Measurements from ENCODE around the gene NLRP6. TPM values are rescaled to one million over a fixed set of nuclear protein-coding genes. Genes with fewer than 3 reads are reported as not detected.

Gene NLRP6
- total RNA-seq, 1 experiment from 2014 or later, result not detected

DNA sequence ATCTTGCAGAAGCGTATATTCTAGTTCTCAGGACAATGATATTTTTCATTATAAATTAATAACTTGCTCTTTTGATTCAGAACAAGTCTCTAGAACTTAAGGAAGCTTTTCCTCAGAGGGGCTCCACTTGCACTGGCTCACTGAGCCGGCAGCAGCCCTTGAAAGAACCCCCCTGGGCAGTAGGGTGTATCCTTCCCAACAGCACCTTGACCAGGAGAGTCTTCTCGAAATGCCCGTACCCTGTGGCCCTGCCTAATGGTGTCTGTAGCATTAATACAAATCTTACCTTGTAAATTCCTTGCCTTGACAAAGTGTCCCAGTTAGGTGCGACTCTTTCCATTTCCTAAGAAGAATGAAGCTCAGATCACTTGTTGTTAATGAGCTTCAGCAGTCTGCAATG, 27.9 kb upstream of the NLRP6 start:
- Histone ChIP-seq H3K9me2 (ENCODE audit: insufficient read depth) (no peaks in the 10 kb centered on the region), H3K4me2 (no peak overlapping the region), H3K27ac (no peak overlapping the region), H3K4me1 (replicated peaks; ENCODE audit: insufficient read depth) (no peaks in the 10 kb centered on the region), H3F3A (ENCODE audit: insufficient read depth, low read depth) (0 out of 2 replicates have a peak, but pooled peaks cover 11% of the 10 kb centered on the region), H3K9me3 (ENCODE audit: insufficient read depth, low read depth) (no peaks in the 10 kb centered on the region), H2AFZ (no peak overlapping the region), H3K79me2 (ENCODE audit: low read depth) (no peaks in the 10 kb centered on the region), H3K36me3 (ENCODE audit: low read depth) (no peaks in the 10 kb centered on the region), H3K4me3 (no peak overlapping the region), H3K27me3 (ENCODE audit: insufficient read depth, low read depth) (no peaks in the 10 kb centered on the region), H4K20me1 (ENCODE audit: insufficient read depth) (no peaks in the 10 kb centered on the region)
- no peak for DNase-seq
- TF ChIP-seq, protein P1, sequence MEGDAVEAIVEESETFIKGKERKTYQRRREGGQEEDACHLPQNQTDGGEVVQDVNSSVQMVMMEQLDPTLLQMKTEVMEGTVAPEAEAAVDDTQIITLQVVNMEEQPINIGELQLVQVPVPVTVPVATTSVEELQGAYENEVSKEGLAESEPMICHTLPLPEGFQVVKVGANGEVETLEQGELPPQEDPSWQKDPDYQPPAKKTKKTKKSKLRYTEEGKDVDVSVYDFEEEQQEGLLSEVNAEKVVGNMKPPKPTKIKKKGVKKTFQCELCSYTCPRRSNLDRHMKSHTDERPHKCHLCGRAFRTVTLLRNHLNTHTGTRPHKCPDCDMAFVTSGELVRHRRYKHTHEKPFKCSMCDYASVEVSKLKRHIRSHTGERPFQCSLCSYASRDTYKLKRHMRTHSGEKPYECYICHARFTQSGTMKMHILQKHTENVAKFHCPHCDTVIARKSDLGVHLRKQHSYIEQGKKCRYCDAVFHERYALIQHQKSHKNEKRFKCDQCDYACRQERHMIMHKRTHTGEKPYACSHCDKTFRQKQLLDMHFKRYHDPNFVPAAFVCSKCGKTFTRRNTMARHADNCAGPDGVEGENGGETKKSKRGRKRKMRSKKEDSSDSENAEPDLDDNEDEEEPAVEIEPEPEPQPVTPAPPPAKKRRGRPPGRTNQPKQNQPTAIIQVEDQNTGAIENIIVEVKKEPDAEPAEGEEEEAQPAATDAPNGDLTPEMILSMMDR (conservative IDR thresholded peaks at IDR 0.05), result no peak
- TF ChIP-seq EZH2 (IDR thresholded peaks at IDR 0.05; ENCODE audit: low read depth), result no peak
- intact Hi-C loops (cut with micrococcal nuclease; ENCODE audit: unreplicated experiment), result no loop called here
- ChIA-PET CTCF (interaction anchor here (1.0 kb wide), 1 partner anchor 114 kb away, joined by 4 read pairs; no protein-coding TSS in a partner anchor), POLR2A (ENCODE audit: unreplicated experiment) (interaction anchor here (0.5 to 0.6 kb wide), 3 partner anchors 13 to 110 kb away, joined by 10 to 15 read pairs (median 11); no protein-coding TSS in a partner anchor)
- BruUV-seq (replicated peaks), result no TSS peak

GRCh38 chr11:250740-251299, 27.4 kb upstream of the NLRP6 start:
- no TSS peak for BruUV-seq (replicated peaks)
- Histone ChIP-seq H3K4me2 (no peak overlapping the region), H3K9me3 (ENCODE audit: insufficient read depth, low read depth) (no peaks in the 10 kb centered on the region), H3F3A (ENCODE audit: insufficient read depth, low read depth) (0 out of 2 replicates have a peak, but pooled peaks cover 11% of the 10 kb centered on the region), H4K20me1 (ENCODE audit: insufficient read depth) (no peaks in the 10 kb centered on the region), H3K27me3 (ENCODE audit: insufficient read depth, low read depth) (no peaks in the 10 kb centered on the region), H3K27ac (no peak overlapping the region), H2AFZ (no peak overlapping the region), H3K4me1 (replicated peaks; ENCODE audit: insufficient read depth) (no peaks in the 10 kb centered on the region), H3K79me2 (ENCODE audit: low read depth) (no peaks in the 10 kb centered on the region), H3K4me3 (no peak overlapping the region), H3K36me3 (ENCODE audit: low read depth) (no peaks in the 10 kb centered on the region), H3K9me2 (ENCODE audit: insufficient read depth) (no peaks in the 10 kb centered on the region)
- CTCF ChIA-PET, result interaction anchor here (1.0 kb wide), 1 partner anchor 113 kb away, joined by 4 read pairs; no protein-coding TSS in a partner anchor
- intact Hi-C loops (cut with micrococcal nuclease; ENCODE audit: unreplicated experiment), result no loop called here
- DNase-seq, result peak in 1 of 2 experiments; percentile 51
- TF ChIP-seq EZH2 (IDR thresholded peaks at IDR 0.05; ENCODE audit: low read depth), result no peak
- TF ChIP-seq, protein P1 (conservative IDR thresholded peaks at IDR 0.05), result peak; percentile 67
- POLR2A ChIA-PET (ENCODE audit: unreplicated experiment), result interaction anchor here (0.5 to 0.6 kb wide), 3 partner anchors 13 to 110 kb away, joined by 10 to 15 read pairs (median 11); no protein-coding TSS in a partner anchor

- Histone ChIP-seq H3K27me3 (ENCODE audit: insufficient read depth, low read depth) (no peaks in the 10 kb centered on the region), H3K27ac (no peak overlapping the region), H3K9me2 (ENCODE audit: insufficient read depth) (no peaks in the 10 kb centered on the region), H2AFZ (no peak overlapping the region), H3K4me3 (no peak overlapping the region), H3K4me2 (no peak overlapping the region), H4K20me1 (ENCODE audit: insufficient read depth) (no peaks in the 10 kb centered on the region), H3K9me3 (ENCODE audit: insufficient read depth, low read depth) (no peaks in the 10 kb centered on the region), H3K79me2 (ENCODE audit: low read depth) (no peaks in the 10 kb centered on the region), H3F3A (ENCODE audit: insufficient read depth, low read depth) (0 out of 2 replicates have a peak, but pooled peaks cover 10% of the 10 kb centered on the region), H3K4me1 (replicated peaks; ENCODE audit: insufficient read depth) (no peaks in the 10 kb centered on the region), H3K36me3 (ENCODE audit: low read depth) (no peaks in the 10 kb centered on the region)
- ChIA-PET POLR2A (ENCODE audit: unreplicated experiment) (interaction anchor here (0.7 kb wide), 1 partner anchor 45 kb away, joined by 4 read pairs; the partner anchor contains the start of gene BET1L), CTCF (no interaction called here)
- no peak for DNase-seq
- BruUV-seq (replicated peaks), result no TSS peak
- TF ChIP-seq, protein P1 (conservative IDR thresholded peaks at IDR 0.05), result no peak
- TF ChIP-seq EZH2 (IDR thresholded peaks at IDR 0.05; ENCODE audit: low read depth), result no peak
- intact Hi-C loops (cut with micrococcal nuclease; ENCODE audit: unreplicated experiment), result no loop called here
Measured at GRCh38 chr11:251550-251949, 26.7 kb upstream of the NLRP6 start.

Data from PC-9 (cell line).